Muscle layer of duodenum (tissue), 2 donors: ENCODE results near the gene SLC39A13.
A peak's percentile ranks its signal among the peaks of the same experiment; 100 is the strongest.

Source experiments
- H3K27ac ChIP-seq: one replicate; pipeline ENCODE4 v1.7.0; 2013; ENCODE audit warnings: mild to moderate bottlenecking, low read length
- H3K27me3 ChIP-seq: one replicate; pipeline ENCODE4 v1.7.0; 2013; ENCODE audit warnings: low read depth, mild to moderate bottlenecking, control low read depth, low read length
- H3K36me3 ChIP-seq, 2 donors: one replicate each; pipeline ENCODE4 v1.7.0; 2013; ENCODE audit warnings: low read length in 2 of 2, control low read depth in 1 of 2, mild to moderate bottlenecking in 1 of 2; ENCODE audit not compliant: insufficient read depth in 2 of 2, control insufficient read depth in 1 of 2
- H3K4me1 ChIP-seq, 2 donors: one replicate each; pipeline ENCODE4 v1.7.0; 2013; ENCODE audit warnings: low read length in 2 of 2, mild to moderate bottlenecking in 2 of 2, control low read depth in 1 of 2, moderate library complexity in 1 of 2; ENCODE audit not compliant: insufficient read depth in 2 of 2, control insufficient read depth in 1 of 2
- H3K4me3 ChIP-seq, 2 donors: one replicate each; pipeline ENCODE4 v1.7.0; 2013; ENCODE audit warnings: low read length in 2 of 2, low read depth in 1 of 2, mild to moderate bottlenecking in 1 of 2
- H3K9me3 ChIP-seq, 2 donors: one replicate each; pipeline ENCODE4 v1.7.0; 2013; ENCODE audit warnings: low read length in 2 of 2, control low read depth in 1 of 2, mild to moderate bottlenecking in 1 of 2; ENCODE audit not compliant: control insufficient read depth in 1 of 2
- donor health status: healthy.

SLC39A13 gene

DNA sequence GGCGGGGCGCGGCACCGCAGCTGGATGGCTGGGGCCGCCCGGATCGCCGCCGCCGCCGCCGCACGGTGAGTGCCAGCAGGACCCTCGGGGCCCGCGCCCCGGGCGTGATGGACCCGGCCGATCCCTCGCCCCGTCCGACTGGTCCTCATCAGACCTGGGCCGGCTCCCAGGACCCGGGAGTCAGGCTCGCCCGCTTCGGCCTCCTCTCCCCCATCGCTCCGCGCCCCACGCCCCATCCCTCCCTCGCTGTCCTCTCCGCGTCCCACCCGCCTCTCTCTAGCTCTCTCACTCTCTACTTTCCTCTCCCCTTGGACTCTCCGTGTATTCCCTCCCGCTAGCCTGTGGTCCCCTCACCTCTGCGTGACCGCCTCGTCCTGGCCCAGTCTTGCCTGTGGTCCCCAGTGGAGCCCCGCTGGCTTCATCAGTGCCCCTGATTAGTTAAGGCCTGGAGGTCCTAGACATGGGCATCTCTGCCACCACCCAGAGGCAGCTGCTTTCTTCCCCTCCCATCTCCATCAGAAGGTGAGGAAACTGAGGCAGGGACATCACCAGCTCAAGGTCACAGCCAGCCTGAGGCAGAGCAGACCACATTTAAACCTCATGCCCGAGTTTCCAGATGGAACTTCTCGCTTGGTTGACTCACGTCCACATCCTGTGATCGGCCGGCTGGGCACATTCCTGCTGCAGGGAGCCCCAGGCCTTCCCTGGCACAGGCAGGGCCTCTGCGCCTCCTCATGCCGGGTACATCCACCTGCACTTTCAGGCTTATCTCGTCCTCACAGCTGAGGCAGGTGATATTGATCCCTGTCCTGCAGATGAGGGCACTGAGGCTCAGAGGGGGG lies 429 bp downstream of the SLC39A13 start:
- Histone ChIP-seq H3K27ac (peak overlapping the region; percentile 96), H3K36me3 (peaks cover 12 to 29% of the 10 kb centered on the region in 2 donors), H3K4me3 (peak overlapping the region; percentile 64 to 93), H3K9me3 (no peaks in the 10 kb centered on the region), H3K4me1 (peaks cover 9 to 38% of the 10 kb centered on the region in 2 donors), H3K27me3 (no peaks in the 10 kb centered on the region)

DNA sequence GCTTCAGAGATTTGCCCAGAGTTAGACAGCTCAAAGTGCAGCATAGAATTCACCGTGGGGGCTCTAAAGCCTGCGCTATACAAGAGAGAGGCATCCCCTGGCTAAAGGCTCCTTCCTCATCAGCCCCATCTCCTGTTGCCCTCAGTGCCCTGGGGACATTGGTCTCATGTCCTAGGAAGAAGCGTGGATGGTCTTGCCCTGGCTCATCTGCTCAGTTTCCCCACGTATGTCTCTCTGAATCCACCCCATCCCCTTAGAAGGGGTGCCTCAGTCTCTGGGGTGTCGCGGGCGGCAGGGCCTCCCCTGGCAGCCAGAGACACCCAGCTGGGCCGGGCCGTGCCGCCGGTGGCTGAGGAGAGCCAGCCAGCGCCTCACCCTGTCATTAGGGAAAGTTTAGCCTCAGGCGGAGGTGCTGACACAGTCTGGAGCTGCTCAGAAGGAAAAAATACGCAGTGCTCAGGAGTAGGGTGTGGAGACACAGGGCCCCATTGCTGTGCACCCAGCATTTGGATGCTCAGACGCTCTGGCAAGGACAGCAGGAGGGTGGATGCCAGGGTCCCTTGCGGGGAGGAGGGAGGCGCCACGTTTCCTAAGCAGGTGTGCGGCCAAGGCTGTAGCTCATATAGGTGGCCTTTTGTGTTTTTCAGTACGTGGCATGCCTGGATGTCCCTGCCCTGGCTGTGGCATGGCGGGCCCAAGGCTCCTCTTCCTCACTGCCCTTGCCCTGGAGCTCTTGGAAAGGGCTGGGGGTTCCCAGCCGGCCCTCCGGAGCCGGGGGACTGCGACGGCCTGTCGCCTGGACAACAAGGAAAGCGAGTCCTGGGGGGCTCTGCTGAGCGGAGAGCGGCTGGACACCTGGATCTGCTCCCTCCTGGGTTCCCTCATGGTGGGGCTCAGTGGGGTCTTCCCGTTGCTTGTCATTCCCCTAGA lies 1.3 kb downstream of the SLC39A13 start:
- peak overlapping the region; percentile 64 to 93 for H3K4me3 ChIP-seq
- H3K27ac ChIP-seq: peak overlapping the region; percentile 96
- H3K27me3 ChIP-seq: no peaks in the 10 kb centered on the region
- H3K36me3 ChIP-seq: peaks cover 16 to 37% of the 10 kb centered on the region in 2 donors
- H3K4me1 ChIP-seq: peaks cover 9 to 47% of the 10 kb centered on the region in 2 donors
- H3K9me3 ChIP-seq: no peaks in the 10 kb centered on the region

DNA sequence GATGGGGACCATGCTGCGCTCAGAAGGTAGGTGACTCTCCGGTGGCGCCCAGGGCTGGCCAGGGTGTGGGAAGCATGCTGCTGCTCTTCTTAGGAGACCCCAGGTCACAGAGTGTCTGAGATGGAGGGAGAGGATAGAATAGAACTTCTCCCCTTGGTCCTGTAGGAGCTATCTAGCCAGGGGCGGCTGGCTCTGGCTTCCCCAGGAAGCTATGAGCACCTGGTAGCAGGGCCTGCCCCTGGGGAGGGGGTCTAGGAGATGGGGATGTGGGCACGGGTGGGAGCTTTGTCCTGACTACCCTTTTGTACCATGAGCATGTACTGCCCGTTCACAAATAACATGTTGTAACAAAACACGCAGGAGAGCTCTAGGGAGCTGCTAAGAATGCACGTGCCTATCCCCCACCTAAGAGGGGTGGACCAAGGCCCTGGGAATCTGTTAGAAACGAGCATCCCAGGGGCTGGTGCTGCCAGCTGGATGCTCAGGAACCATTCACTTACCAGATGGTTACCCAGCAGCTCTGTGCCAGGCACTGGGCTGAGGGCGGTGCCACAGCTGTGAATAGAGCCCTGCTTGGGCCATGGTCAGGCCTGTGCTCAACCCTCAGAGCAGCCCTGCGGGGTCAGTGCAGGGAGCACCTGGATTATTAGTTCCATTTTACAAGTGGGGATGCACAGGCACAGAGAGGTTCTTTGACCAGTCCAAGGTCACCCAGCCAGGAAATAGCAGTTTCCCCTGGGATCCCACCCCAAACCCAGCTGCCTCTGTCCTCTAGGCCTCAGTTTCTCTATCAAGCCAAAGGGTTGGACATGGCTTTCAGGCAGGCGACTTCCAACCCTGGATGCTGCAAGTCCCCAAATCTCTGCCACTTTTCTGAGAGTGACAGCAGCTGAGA lies 2.2 kb downstream of the SLC39A13 start:
- Histone ChIP-seq H3K4me1 (peaks cover 9 to 56% of the 10 kb centered on the region in 2 donors), H3K36me3 (peaks cover 20 to 46% of the 10 kb centered on the region in 2 donors), H3K4me3 (peak overlapping the region in 1 of 2 donors; percentile 64), H3K27ac (no peak overlapping the region), H3K27me3 (no peaks in the 10 kb centered on the region), H3K9me3 (no peaks in the 10 kb centered on the region)

DNA sequence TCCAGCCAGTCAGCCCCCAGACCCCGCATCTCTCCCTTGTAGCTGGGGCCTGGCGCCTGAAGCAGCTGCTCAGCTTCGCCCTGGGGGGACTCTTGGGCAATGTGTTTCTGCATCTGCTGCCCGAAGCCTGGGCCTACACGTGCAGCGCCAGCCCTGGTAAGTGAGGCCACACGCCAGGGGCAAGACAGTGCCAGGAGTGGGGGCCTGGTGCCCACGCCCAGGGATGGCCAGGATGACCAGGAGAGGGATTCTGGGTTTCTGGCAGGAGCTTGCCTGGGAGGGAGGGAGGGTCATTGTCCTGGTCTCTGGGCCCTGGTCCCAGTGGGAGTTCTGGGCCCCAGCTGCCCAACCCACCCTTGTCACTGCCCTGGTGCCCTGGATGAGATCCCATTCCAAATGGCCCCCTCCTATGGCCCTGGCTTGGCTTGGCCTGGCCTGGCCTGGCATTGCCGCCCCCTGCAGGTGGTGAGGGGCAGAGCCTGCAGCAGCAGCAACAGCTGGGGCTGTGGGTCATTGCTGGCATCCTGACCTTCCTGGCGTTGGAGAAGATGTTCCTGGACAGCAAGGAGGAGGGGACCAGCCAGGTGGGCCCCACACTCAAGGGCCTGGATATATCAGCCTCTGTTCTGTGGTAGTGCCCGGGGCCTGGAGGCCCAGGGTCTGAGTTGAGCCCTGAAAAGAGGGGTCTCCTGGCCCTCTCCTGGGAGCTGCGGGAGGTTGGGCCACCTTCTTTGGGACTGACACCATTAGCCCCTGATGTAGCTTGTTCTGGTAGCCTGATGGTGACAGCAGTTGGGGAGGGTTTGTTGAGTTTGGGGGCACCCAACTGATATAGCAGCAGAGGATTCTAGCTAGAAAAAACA lies 3.7 kb downstream of the SLC39A13 start:
- peaks cover 20 to 47% of the 10 kb centered on the region in 2 donors for H3K36me3 ChIP-seq

DNA sequence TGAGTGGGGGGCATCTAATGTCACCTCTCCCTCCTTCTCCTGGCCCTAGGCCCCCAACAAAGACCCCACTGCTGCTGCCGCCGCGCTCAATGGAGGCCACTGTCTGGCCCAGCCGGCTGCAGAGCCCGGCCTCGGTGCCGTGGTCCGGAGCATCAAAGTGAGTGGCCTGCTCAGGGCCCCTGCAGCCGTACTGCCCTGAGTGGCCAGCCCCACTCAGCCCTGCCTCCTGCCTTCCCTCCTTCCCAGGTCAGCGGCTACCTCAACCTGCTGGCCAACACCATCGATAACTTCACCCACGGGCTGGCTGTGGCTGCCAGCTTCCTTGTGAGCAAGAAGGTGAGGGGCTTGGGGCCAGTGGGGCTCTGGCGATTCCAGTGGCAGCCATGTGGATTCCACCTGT lies 5.0 kb downstream of the SLC39A13 start:
- Histone ChIP-seq H3K9me3 (no peaks in the 10 kb centered on the region), H3K27me3 (no peaks in the 10 kb centered on the region), H3K4me3 (no peak overlapping the region), H3K36me3 (peaks cover 24 to 56% of the 10 kb centered on the region in 2 donors), H3K27ac (no peak overlapping the region), H3K4me1 (peaks cover 0 to 57% of the 10 kb centered on the region in 2 donors)

More for the DNA sequence above, 3.7 kb downstream of the SLC39A13 start:
- Histone ChIP-seq H3K4me1 (peaks cover 7 to 62% of the 10 kb centered on the region in 2 donors), H3K27me3 (no peaks in the 10 kb centered on the region), H3K4me3 (no peak overlapping the region), H3K27ac (no peak overlapping the region), H3K9me3 (no peaks in the 10 kb centered on the region)

DNA sequence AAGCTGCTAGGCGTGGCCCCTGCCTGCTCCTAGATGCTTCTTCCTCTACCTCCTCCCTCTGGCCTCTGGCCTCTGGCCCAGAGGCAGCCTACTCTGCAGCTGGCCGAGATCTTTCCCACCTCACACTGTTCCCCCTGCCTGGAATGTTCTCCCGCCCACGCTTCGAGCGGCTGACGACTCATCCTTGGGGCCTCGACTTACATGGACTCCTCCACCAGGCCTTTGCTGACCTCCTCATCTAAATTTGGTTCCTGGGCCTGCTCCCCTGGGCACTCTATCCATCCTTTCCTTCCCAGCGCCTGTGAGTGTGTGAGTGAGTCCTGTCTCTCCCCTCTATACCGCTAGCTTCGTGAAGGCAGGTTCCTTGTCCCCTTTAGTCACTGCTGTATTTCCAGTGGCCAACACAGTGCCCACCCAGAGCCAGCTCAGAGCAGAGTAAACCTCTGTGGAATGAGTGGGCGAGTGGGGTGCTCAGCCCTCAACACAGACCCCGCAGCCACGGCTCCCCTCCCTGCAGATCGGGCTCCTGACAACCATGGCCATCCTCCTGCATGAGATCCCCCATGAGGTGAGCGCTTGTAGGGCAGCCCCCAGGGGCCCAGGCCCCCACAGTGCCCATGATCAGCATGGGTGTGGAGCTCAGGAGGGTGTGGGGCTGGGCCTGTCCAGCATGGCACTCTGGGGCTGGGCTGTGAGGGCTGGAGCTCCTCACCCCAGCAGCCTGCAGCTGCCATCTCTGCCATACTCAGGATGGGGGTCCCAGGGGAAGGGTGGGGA lies 5.7 kb downstream of the SLC39A13 start:
- peaks cover 31 to 63% of the 10 kb centered on the region in 2 donors for H3K36me3 ChIP-seq
- H3K9me3 ChIP-seq: no peaks in the 10 kb centered on the region
- peaks cover 0 to 54% of the 10 kb centered on the region in 2 donors for H3K4me1 ChIP-seq
- no peaks in the 10 kb centered on the region for H3K27me3 ChIP-seq
- no peak overlapping the region for H3K27ac ChIP-seq
- H3K4me3 ChIP-seq: no peak overlapping the region

DNA sequence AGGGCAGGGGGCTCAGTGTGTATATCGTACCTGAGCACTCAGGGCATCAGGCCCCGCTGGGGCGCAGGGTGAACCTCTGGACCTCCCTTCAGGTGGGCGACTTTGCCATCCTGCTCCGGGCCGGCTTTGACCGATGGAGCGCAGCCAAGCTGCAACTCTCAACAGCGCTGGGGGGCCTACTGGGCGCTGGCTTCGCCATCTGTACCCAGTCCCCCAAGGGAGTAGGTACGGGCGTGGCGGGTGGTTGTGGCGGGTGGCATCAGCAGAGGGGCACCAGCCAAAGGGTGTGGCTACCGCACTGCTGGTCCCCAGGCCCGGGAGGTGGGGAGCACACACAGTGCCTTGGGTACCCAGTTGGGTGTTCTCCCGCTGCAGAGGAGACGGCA lies 6.3 kb downstream of the SLC39A13 start:
- H3K27ac ChIP-seq: no peak overlapping the region
- H3K36me3 ChIP-seq: peaks cover 35 to 68% of the 10 kb centered on the region in 2 donors
- peaks cover 0 to 49% of the 10 kb centered on the region in 2 donors for H3K4me1 ChIP-seq
- no peaks in the 10 kb centered on the region for H3K27me3 ChIP-seq
- no peaks in the 10 kb centered on the region for H3K9me3 ChIP-seq
- H3K4me3 ChIP-seq: no peak overlapping the region

DNA sequence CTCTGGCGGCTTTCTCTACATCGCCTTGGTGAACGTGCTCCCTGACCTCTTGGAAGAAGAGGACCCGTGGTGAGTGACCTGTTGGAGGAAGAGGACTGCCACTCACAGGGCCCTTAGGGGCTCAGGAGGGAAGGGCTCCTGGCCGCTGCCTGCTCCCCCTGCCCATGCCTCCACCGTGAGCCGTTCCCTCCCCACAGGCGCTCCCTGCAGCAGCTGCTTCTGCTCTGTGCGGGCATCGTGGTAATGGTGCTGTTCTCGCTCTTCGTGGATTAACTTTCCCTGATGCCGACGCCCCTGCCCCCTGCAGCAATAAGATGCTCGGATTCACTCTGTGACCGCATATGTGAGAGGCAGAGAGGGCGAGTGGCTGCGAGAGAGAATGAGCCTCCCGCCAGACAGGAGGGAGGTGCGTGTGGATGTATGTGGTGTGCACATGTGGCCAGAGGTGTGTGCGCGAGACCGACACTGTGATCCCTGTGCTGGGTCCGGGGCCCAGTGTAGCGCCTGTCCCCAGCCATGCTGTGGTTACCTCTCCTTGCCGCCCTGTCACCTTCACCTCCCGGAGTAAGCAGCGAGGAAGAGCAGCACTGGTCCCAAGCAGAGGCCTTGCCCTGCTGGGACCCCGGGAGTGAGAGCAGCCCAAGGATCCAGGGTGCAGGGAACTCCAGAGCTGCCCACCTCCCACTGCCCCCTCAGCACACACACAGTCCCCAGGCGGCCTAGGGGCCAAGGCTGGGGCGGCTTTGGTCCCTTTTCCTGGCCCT lies 6.9 kb downstream of the SLC39A13 start:
- H3K36me3 ChIP-seq: peaks cover 40 to 73% of the 10 kb centered on the region in 2 donors

DNA sequence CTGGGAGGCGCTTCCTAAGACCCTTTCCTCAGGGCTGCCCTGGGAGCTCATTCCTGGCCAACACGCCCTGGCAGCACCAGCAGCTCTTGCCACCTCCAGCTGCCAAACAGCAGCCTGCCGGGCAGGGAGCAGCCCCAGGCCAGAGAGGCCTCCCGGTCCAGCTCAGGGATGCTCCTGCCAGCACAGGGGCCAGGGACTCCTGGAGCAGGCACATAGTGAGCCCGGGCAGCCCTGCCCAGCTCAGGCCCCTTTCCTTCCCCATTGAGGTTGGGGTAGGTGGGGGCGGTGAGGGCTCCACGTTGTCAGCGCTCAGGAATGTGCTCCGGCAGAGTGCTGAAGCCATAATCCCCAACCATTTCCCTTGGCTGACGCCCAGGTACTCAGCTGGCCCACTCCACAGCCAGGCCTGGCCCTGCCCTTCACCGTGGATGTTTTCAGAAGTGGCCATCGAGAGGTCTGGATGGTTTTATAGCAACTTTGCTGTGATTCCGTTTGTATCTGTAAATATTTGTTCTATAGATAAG lies 7.6 kb downstream of the SLC39A13 start:
- no peaks in the 10 kb centered on the region for H3K9me3 ChIP-seq
- peaks cover 41 to 73% of the 10 kb centered on the region in 2 donors for H3K36me3 ChIP-seq
- no peaks in the 10 kb centered on the region for H3K27me3 ChIP-seq
- H3K27ac ChIP-seq: peak overlapping the region; percentile 45
- peak overlapping the region in 1 of 2 donors; percentile 32 for H3K4me3 ChIP-seq
- peaks cover 0 to 35% of the 10 kb centered on the region in 2 donors for H3K4me1 ChIP-seq

More for the DNA sequence above, 6.9 kb downstream of the SLC39A13 start:
- peak overlapping the region; percentile 45 for H3K27ac ChIP-seq
- no peaks in the 10 kb centered on the region for H3K27me3 ChIP-seq
- H3K9me3 ChIP-seq: no peaks in the 10 kb centered on the region
- H3K4me1 ChIP-seq: peaks cover 0 to 43% of the 10 kb centered on the region in 2 donors
- peak overlapping the region in 1 of 2 donors; percentile 32 for H3K4me3 ChIP-seq
